Measurements from ENCODE around the gene SP3. TPM values are rescaled to one million over a fixed set of nuclear protein-coding genes. Genes with fewer than 3 reads are reported as not detected.

The SP3 gene
- total RNA-seq, 2 experiments from 2014 or later = 115 to 150 TPM

DNA sequence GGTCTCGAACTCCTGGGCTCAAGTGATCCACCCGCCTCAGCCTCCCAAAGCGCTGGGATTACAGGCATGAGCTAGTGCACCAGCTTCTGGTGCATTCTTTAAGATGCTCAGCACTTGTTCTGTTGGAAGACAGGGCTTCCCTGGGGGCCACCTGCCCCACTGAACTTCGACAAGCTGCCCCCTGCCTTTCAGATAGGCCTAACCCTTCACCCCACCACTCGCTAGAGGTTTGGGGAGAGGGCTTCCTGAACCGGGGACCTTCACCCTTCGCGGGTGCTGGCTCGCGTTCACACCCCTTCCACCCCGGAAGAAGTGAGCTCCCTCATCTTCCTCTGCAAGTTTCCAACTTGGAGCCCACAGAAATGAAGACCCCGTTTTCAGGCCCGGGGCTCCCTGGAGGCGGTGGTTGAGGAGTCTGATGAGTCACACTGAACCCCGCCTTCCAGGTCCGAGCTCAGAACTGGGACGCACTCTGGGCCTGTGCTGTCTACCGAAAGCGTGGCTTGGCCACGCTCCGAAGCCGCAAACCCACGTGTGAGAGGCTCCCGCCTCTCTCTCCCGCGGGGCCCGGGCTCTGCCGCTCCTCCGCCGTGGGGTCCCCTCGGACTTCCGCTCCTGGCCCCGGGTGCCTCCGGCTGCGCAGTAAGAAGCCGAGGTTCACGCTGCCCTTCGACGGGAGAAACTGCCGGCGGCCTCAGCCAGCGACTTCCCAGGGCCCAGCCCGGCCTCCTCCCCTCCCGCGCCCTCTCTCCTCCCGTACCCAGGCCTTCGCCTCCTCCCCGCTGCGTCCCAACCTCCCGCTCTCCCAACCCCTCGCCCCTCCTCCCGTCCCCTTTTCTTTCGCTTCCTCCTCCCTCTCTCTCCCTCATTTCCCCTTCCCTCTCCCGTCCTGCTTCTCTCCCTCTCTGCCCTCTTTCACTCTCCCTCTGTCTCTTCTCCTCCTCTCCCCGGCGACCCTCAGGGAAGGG lies 47.5 kb upstream of the SP3 start:
- ChIA-PET POLR2A (interaction anchor here (0.6 to 1.5 kb wide), 3 partner anchors 12 to 43 kb away, joined by 3 to 6 read pairs (median 3); no protein-coding TSS in a partner anchor), CTCF (ENCODE audit: unreplicated experiment) (no interaction called here)
- Histone ChIP-seq H3K36me3 (ENCODE audit: insufficient read depth, low read length) (no peaks in the 10 kb centered on the region), H3K4me2 (ENCODE audit: low read length) (no peak overlapping the region), H4K20me1 (ENCODE audit: insufficient read depth, low read length) (no peaks in the 10 kb centered on the region), H3K27ac (ENCODE audit: low read depth, low read length, poor library complexity, severe bottlenecking) (no peak overlapping the region), H2AFZ (ENCODE audit: low read length) (no peak overlapping the region), H3K9me2 (ENCODE audit: insufficient read depth, low read length) (no peaks in the 10 kb centered on the region), H3K4me1 (ENCODE audit: insufficient read depth, low read length, poor library complexity, severe bottlenecking) (no peaks in the 10 kb centered on the region), H3K4me3 (ENCODE audit: low read depth, low read length, poor library complexity, severe bottlenecking) (no peak overlapping the region), H3K79me2 (ENCODE audit: insufficient read depth, low read depth, low read length) (no peaks in the 10 kb centered on the region), H3K9me3 (ENCODE audit: low read length) (no peaks in the 10 kb centered on the region)
- no TSS peak for BruUV-seq (replicated peaks)
- TF ChIP-seq, protein P1, sequence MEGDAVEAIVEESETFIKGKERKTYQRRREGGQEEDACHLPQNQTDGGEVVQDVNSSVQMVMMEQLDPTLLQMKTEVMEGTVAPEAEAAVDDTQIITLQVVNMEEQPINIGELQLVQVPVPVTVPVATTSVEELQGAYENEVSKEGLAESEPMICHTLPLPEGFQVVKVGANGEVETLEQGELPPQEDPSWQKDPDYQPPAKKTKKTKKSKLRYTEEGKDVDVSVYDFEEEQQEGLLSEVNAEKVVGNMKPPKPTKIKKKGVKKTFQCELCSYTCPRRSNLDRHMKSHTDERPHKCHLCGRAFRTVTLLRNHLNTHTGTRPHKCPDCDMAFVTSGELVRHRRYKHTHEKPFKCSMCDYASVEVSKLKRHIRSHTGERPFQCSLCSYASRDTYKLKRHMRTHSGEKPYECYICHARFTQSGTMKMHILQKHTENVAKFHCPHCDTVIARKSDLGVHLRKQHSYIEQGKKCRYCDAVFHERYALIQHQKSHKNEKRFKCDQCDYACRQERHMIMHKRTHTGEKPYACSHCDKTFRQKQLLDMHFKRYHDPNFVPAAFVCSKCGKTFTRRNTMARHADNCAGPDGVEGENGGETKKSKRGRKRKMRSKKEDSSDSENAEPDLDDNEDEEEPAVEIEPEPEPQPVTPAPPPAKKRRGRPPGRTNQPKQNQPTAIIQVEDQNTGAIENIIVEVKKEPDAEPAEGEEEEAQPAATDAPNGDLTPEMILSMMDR (conservative IDR thresholded peaks at IDR 0.05; ENCODE audit: low read length) = no peak
- TF ChIP-seq EZH2phosphoT487 (IDR thresholded peaks at IDR 0.05; ENCODE audit: borderline replicate concordance, low read depth, low read length) = no peak
- intact Hi-C loops (cut with micrococcal nuclease; ENCODE audit: unreplicated experiment) = no loop called here
- no peak for DNase-seq (ENCODE audit: low spot score)

DNA sequence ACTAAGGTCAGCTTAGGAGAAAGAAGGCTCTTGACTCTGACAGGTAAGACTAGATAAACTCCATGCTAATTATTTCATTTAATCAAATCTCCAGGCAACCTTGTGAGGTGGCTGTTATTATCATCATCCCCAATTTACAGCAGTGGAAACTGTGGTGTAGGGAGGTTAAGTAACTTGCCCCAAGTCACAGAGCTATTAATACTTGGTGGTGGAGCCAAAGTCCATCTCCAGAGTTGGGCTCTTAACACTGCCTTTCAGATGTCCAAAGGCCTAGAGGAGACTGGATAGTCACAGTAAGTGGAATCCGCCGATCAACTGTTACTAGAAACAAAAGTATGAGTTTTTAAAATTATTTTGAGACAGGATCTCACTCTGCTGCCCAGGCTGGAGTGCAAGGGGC lies 46.6 kb upstream of the SP3 start:
- intact Hi-C loops (cut with micrococcal nuclease; ENCODE audit: unreplicated experiment) = no loop called here
- H3K27ac ChIP-seq (ENCODE audit: low read depth, low read length, poor library complexity, severe bottlenecking) = no peak overlapping the region
- no peaks in the 10 kb centered on the region for H3K9me3 ChIP-seq (ENCODE audit: low read length)
- ChIA-PET CTCF (ENCODE audit: unreplicated experiment) (no interaction called here), POLR2A (interaction anchor here (1.0 to 1.5 kb wide), 2 partner anchors 13 to 42 kb away, joined by 3 to 6 read pairs; no protein-coding TSS in a partner anchor)
- no peaks in the 10 kb centered on the region for H3K4me1 ChIP-seq (ENCODE audit: insufficient read depth, low read length, poor library complexity, severe bottlenecking)
- no peak overlapping the region for H2AFZ ChIP-seq (ENCODE audit: low read length)
- no peak for TF ChIP-seq EZH2phosphoT487 (IDR thresholded peaks at IDR 0.05; ENCODE audit: borderline replicate concordance, low read depth, low read length)
- TF ChIP-seq, protein P1 (conservative IDR thresholded peaks at IDR 0.05; ENCODE audit: low read length) = no peak
- no peaks in the 10 kb centered on the region for H3K9me2 ChIP-seq (ENCODE audit: insufficient read depth, low read length)
- no peaks in the 10 kb centered on the region for H4K20me1 ChIP-seq (ENCODE audit: insufficient read depth, low read length)
- no peak overlapping the region for H3K4me3 ChIP-seq (ENCODE audit: low read depth, low read length, poor library complexity, severe bottlenecking)
- no peak for DNase-seq (ENCODE audit: low spot score)
- H3K79me2 ChIP-seq (ENCODE audit: insufficient read depth, low read depth, low read length) = no peaks in the 10 kb centered on the region
- no peak overlapping the region for H3K4me2 ChIP-seq (ENCODE audit: low read length)
- no TSS peak for BruUV-seq (replicated peaks)
- no peaks in the 10 kb centered on the region for H3K36me3 ChIP-seq (ENCODE audit: insufficient read depth, low read length)

DNA sequence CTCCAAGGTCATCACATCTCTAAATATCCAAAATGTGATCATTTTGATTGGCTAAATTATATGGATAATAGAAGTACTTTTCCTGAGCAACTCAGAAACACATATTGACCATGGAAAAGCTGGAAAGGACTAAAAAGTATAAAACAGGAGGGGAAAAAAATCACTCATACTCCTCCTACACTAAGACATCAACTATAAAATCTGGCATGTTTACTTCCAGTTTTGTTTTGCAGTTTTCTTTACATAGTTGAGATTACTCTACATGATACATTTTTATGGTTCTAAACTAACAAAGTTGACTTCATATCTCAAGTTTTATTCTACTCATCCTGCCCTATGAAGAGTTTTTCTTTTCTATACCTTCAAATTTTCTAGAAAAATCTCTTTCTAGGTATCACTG lies 46.0 kb upstream of the SP3 start:
- no peak overlapping the region for H3K27ac ChIP-seq (ENCODE audit: low read depth, low read length, poor library complexity, severe bottlenecking)
- POLR2A ChIA-PET = interaction anchor here (1.5 kb wide), 1 partner anchor 13 kb away, joined by 6 read pairs; no protein-coding TSS in a partner anchor
- no peaks in the 10 kb centered on the region for H4K20me1 ChIP-seq (ENCODE audit: insufficient read depth, low read length)
- H3K4me3 ChIP-seq (ENCODE audit: low read depth, low read length, poor library complexity, severe bottlenecking) = no peak overlapping the region
- no peak overlapping the region for H2AFZ ChIP-seq (ENCODE audit: low read length)
- H3K9me2 ChIP-seq (ENCODE audit: insufficient read depth, low read length) = no peaks in the 10 kb centered on the region
- CTCF ChIA-PET (ENCODE audit: unreplicated experiment) = no interaction called here
- no peaks in the 10 kb centered on the region for H3K9me3 ChIP-seq (ENCODE audit: low read length)
- no peaks in the 10 kb centered on the region for H3K4me1 ChIP-seq (ENCODE audit: insufficient read depth, low read length, poor library complexity, severe bottlenecking)
- H3K36me3 ChIP-seq (ENCODE audit: insufficient read depth, low read length) = no peaks in the 10 kb centered on the region
- TF ChIP-seq EZH2phosphoT487 (IDR thresholded peaks at IDR 0.05; ENCODE audit: borderline replicate concordance, low read depth, low read length) = no peak
- TF ChIP-seq, protein P1 (conservative IDR thresholded peaks at IDR 0.05; ENCODE audit: low read length) = no peak
- no peak for DNase-seq (ENCODE audit: low spot score)
- H3K4me2 ChIP-seq (ENCODE audit: low read length) = no peak overlapping the region
- H3K79me2 ChIP-seq (ENCODE audit: insufficient read depth, low read depth, low read length) = no peaks in the 10 kb centered on the region
- BruUV-seq (replicated peaks) = no TSS peak
- intact Hi-C loops (cut with micrococcal nuclease; ENCODE audit: unreplicated experiment) = no loop called here
